GM23338 (cell line): ENCODE data around the gene VPS52.

ENCODE experiments used
- CREB1 ChIP-seq: fragments of 250-450 bp; sonication (Bioruptor Pico); IDR thresholded peaks from 2 replicates; pipeline ENCODE4 v1.5.0; 2020; ENCODE audit warnings: low read depth, mild to moderate bottlenecking, moderate library complexity
- CTCF ChIP-seq, 2 experiments: fragments of 200-600 bp in 1 of 2; sonication (generic) in 1 of 2; conservative IDR thresholded peaks; 2 replicates each; pipeline versions ENCODE4 v1.5.1 to v1.6.1; 2016 to 2017; ENCODE audit warnings: antibody characterized with exemption in 2 of 2, low read depth in 2 of 2, mild to moderate bottlenecking in 2 of 2, moderate library complexity in 1 of 2
- EZH2 ChIP-seq: fragments of 200-600 bp; sonication (generic); IDR thresholded peaks from one replicate; pipeline ENCODE4 v1.8.0; 2017; ENCODE audit warnings: antibody characterized with exemption, mild to moderate bottlenecking, low read depth; ENCODE audit not compliant: unreplicated experiment
- EZH2phosphoT487 ChIP-seq: fragments of 200-600 bp; sonication (generic); IDR thresholded peaks from one replicate; pipeline ENCODE4 v1.8.1; 2018; ENCODE audit warnings: antibody characterized with exemption; ENCODE audit not compliant: unreplicated experiment
- JUNB ChIP-seq: IDR thresholded peaks from one replicate; pipeline ENCODE4 v1.6.1; 2016; ENCODE audit warnings: antibody characterized with exemption; ENCODE audit not compliant: unreplicated experiment
- NANOG ChIP-seq: IDR thresholded peaks from 2 replicates; pipeline ENCODE4 v1.6.1; 2016; ENCODE audit warnings: antibody characterized with exemption, borderline replicate concordance
- POLR2AphosphoS5 ChIP-seq: IDR thresholded peaks from 2 replicates; pipeline ENCODE4 v1.6.1; 2016; ENCODE audit warnings: antibody characterized with exemption, low read depth
- ZNF114 ChIP-seq: fragments of 250-450 bp; sonication (Bioruptor Pico); IDR thresholded peaks from 2 replicates; pipeline ENCODE4 v1.5.0; 2020; ENCODE audit warnings: mild to moderate bottlenecking, moderate library complexity
- TF ChIP-seq, protein P1 (sequence below): IDR thresholded peaks from 2 replicates; pipeline ENCODE4 v1.6.1; 2016; ENCODE audit warnings: antibody characterized with exemption
- TF ChIP-seq, protein P2 (sequence below): IDR thresholded peaks from one replicate; pipeline ENCODE4 v1.6.1; 2018; ENCODE audit warnings: antibody characterized with exemption; ENCODE audit not compliant: unreplicated experiment

GRCh38 chr6:33271468-33272274 lies at the start of gene VPS52, which contains the start of gene RPS18:
- TF ChIP-seq CTCF (conservative IDR thresholded peaks at IDR 0.05; ENCODE audit: low read depth in 2 of 2) (no peak), POLR2AphosphoS5 (peak; percentile 100), EZH2 (no peak), EZH2phosphoT487 (no peak), CREB1 (CRISPR knock-in tag) (peak; percentile 91), NANOG (no peak), JUNB (no peak), ZNF114 (peak; percentile 94; the same call in 1 of the 2 replicates)
- TF ChIP-seq, protein P1, sequence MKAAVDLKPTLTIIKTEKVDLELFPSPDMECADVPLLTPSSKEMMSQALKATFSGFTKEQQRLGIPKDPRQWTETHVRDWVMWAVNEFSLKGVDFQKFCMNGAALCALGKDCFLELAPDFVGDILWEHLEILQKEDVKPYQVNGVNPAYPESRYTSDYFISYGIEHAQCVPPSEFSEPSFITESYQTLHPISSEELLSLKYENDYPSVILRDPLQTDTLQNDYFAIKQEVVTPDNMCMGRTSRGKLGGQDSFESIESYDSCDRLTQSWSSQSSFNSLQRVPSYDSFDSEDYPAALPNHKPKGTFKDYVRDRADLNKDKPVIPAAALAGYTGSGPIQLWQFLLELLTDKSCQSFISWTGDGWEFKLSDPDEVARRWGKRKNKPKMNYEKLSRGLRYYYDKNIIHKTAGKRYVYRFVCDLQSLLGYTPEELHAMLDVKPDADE, result peak; percentile 78
- TF ChIP-seq, protein P2, sequence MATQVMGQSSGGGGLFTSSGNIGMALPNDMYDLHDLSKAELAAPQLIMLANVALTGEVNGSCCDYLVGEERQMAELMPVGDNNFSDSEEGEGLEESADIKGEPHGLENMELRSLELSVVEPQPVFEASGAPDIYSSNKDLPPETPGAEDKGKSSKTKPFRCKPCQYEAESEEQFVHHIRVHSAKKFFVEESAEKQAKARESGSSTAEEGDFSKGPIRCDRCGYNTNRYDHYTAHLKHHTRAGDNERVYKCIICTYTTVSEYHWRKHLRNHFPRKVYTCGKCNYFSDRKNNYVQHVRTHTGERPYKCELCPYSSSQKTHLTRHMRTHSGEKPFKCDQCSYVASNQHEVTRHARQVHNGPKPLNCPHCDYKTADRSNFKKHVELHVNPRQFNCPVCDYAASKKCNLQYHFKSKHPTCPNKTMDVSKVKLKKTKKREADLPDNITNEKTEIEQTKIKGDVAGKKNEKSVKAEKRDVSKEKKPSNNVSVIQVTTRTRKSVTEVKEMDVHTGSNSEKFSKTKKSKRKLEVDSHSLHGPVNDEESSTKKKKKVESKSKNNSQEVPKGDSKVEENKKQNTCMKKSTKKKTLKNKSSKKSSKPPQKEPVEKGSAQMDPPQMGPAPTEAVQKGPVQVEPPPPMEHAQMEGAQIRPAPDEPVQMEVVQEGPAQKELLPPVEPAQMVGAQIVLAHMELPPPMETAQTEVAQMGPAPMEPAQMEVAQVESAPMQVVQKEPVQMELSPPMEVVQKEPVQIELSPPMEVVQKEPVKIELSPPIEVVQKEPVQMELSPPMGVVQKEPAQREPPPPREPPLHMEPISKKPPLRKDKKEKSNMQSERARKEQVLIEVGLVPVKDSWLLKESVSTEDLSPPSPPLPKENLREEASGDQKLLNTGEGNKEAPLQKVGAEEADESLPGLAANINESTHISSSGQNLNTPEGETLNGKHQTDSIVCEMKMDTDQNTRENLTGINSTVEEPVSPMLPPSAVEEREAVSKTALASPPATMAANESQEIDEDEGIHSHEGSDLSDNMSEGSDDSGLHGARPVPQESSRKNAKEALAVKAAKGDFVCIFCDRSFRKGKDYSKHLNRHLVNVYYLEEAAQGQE, result peak; percentile 27
